ENCODE measurements around the gene CDYL2.
A peak's percentile ranks its signal among the peaks of the same experiment; 100 is the strongest.

Gene CDYL2

GRCh38 chr16:80717611-80718010 is 86.8 kb downstream of the CDYL2 start:
- DNase-seq (ENCODE audit: low read depth) = no peak
- H3K4me3 ChIP-seq (ENCODE audit: low read depth, low read length) = no peak overlapping the region
- TF ChIP-seq CTCF (IDR thresholded peaks at IDR 0.05; ENCODE audit: insufficient read depth, low read depth, low read length, missing control alignments) = no peak

GRCh38 chr16:80716564-80717139 is 87.7 kb downstream of the CDYL2 start:
- no peak overlapping the region for H3K4me3 ChIP-seq (ENCODE audit: low read depth, low read length)
- no peak for DNase-seq (ENCODE audit: low read depth)
- no peak for TF ChIP-seq CTCF (IDR thresholded peaks at IDR 0.05; ENCODE audit: insufficient read depth, low read depth, low read length, missing control alignments)

GRCh38 chr16:80711406-80711805 is 93.0 kb downstream of the CDYL2 start:
- no peak overlapping the region for H3K4me3 ChIP-seq (ENCODE audit: low read depth, low read length)
- TF ChIP-seq CTCF (IDR thresholded peaks at IDR 0.05; ENCODE audit: insufficient read depth, low read depth, low read length, missing control alignments) = no peak
- DNase-seq (ENCODE audit: low read depth) = no peak

GRCh38 chr16:80710918-80711317 is 93.5 kb downstream of the CDYL2 start:
- peak; percentile 65 for DNase-seq (ENCODE audit: low read depth)
- TF ChIP-seq CTCF (IDR thresholded peaks at IDR 0.05; ENCODE audit: insufficient read depth, low read depth, low read length, missing control alignments) = no peak
- no peak overlapping the region for H3K4me3 ChIP-seq (ENCODE audit: low read depth, low read length)

GRCh38 chr16:80708823-80709222 is 95.6 kb downstream of the CDYL2 start:
- no peak for DNase-seq (ENCODE audit: low read depth)

GRCh38 chr16:80707686-80708085 is 96.7 kb downstream of the CDYL2 start:
- no peak overlapping the region for H3K4me3 ChIP-seq (ENCODE audit: low read depth, low read length)
- DNase-seq (ENCODE audit: low read depth) = no peak
- no peak for TF ChIP-seq CTCF (IDR thresholded peaks at IDR 0.05; ENCODE audit: insufficient read depth, low read depth, low read length, missing control alignments)

More at GRCh38 chr16:80708823-80709222, 95.6 kb downstream of the CDYL2 start:
- no peak for TF ChIP-seq CTCF (IDR thresholded peaks at IDR 0.05; ENCODE audit: insufficient read depth, low read depth, low read length, missing control alignments)
- no peak overlapping the region for H3K4me3 ChIP-seq (ENCODE audit: low read depth, low read length)

GRCh38 chr16:80705596-80705995 is 98.8 kb downstream of the CDYL2 start:
- DNase-seq (ENCODE audit: low read depth) = no peak
- TF ChIP-seq CTCF (IDR thresholded peaks at IDR 0.05; ENCODE audit: insufficient read depth, low read depth, low read length, missing control alignments) = no peak
- no peak overlapping the region for H3K4me3 ChIP-seq (ENCODE audit: low read depth, low read length)
